ENCODE measurements around the gene DUSP10.
A peak's percentile ranks its signal among the peaks of the same experiment; 100 is the strongest.

DUSP10 gene

GRCh38 chr1:221706876-221707582, 34.9 kb downstream of the DUSP10 start:
- H3K4me3 ChIP-seq (ENCODE audit: low read depth, low read length, poor library complexity, severe bottlenecking): no peak overlapping the region
- H3K27me3 ChIP-seq (ENCODE audit: insufficient read depth, low read length): no peaks in the 10 kb centered on the region
- no peaks in the 10 kb centered on the region for H4K20me1 ChIP-seq (ENCODE audit: insufficient read depth, low read length)
- H3F3A ChIP-seq (ENCODE audit: insufficient read depth, low read length): no peaks in the 10 kb centered on the region
- H3K9me2 ChIP-seq (ENCODE audit: low read depth, low read length): no peaks in the 10 kb centered on the region
- TF ChIP-seq EZH2 (IDR thresholded peaks at IDR 0.05; ENCODE audit: borderline replicate concordance, low read length): no peak
- TF ChIP-seq, protein P1, sequence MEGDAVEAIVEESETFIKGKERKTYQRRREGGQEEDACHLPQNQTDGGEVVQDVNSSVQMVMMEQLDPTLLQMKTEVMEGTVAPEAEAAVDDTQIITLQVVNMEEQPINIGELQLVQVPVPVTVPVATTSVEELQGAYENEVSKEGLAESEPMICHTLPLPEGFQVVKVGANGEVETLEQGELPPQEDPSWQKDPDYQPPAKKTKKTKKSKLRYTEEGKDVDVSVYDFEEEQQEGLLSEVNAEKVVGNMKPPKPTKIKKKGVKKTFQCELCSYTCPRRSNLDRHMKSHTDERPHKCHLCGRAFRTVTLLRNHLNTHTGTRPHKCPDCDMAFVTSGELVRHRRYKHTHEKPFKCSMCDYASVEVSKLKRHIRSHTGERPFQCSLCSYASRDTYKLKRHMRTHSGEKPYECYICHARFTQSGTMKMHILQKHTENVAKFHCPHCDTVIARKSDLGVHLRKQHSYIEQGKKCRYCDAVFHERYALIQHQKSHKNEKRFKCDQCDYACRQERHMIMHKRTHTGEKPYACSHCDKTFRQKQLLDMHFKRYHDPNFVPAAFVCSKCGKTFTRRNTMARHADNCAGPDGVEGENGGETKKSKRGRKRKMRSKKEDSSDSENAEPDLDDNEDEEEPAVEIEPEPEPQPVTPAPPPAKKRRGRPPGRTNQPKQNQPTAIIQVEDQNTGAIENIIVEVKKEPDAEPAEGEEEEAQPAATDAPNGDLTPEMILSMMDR (IDR thresholded peaks at IDR 0.05; ENCODE audit: low read length): no peak
- H3K9me3 ChIP-seq (ENCODE audit: low read length): no peaks in the 10 kb centered on the region
- peak overlapping the region; percentile 91 for H3K27ac ChIP-seq (ENCODE audit: low read depth, low read length, poor library complexity, severe bottlenecking)
- H3K79me2 ChIP-seq (ENCODE audit: insufficient read depth, low read length): no peaks in the 10 kb centered on the region
- H3K4me1 ChIP-seq (ENCODE audit: insufficient read depth, low read length, severe bottlenecking): peaks cover 48% of the 10 kb centered on the region
- peaks cover 44% of the 10 kb centered on the region for H3K36me3 ChIP-seq (ENCODE audit: insufficient read depth, low read length)
- H2AFZ ChIP-seq (ENCODE audit: low read length): no peak overlapping the region
- no peak overlapping the region for H3K9ac ChIP-seq (ENCODE audit: low read length)
- no peak overlapping the region for H3K4me2 ChIP-seq (ENCODE audit: low read length)

DNA sequence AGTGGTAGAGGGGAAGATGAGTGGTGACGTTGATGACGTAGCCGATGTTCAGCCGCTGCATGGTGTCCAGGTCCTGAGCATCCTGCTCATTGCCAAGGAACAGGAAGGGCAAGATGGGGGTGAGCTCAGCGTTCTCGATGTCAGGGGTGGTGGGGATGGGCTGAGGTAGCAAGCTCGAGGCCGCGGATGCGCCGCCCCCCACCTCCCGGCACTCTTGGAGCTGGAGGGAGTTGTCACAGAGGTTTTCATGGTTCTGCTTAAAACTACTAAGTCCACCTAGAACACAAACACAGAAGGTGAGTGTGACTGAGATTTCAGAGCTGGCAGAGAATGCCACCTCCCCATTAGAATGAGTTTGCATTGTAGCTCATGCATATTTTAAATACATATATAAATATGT, 35.7 kb downstream of the DUSP10 start:
- Histone ChIP-seq H3K4me3 (ENCODE audit: low read depth, low read length, poor library complexity, severe bottlenecking) (no peak overlapping the region), H2AFZ (ENCODE audit: low read length) (no peak overlapping the region), H3K27ac (ENCODE audit: low read depth, low read length, poor library complexity, severe bottlenecking) (no peak overlapping the region)

GRCh38 chr1:221704306-221704705, 37.6 kb downstream of the DUSP10 start:
- H3K36me3 ChIP-seq (ENCODE audit: insufficient read depth, low read length): peaks cover 44% of the 10 kb centered on the region
- no peak for TF ChIP-seq EZH2 (IDR thresholded peaks at IDR 0.05; ENCODE audit: borderline replicate concordance, low read length)
- TF ChIP-seq, protein P1 (IDR thresholded peaks at IDR 0.05; ENCODE audit: low read length): no peak
- H3K9me3 ChIP-seq (ENCODE audit: low read length): no peaks in the 10 kb centered on the region
- H3K9me2 ChIP-seq (ENCODE audit: low read depth, low read length): no peaks in the 10 kb centered on the region
- no peaks in the 10 kb centered on the region for H3K79me2 ChIP-seq (ENCODE audit: insufficient read depth, low read length)
- H3K27ac ChIP-seq (ENCODE audit: low read depth, low read length, poor library complexity, severe bottlenecking): no peak overlapping the region
- H3K4me3 ChIP-seq (ENCODE audit: low read depth, low read length, poor library complexity, severe bottlenecking): no peak overlapping the region
- H3K4me1 ChIP-seq (ENCODE audit: insufficient read depth, low read length, severe bottlenecking): peaks cover 20% of the 10 kb centered on the region
- H3F3A ChIP-seq (ENCODE audit: insufficient read depth, low read length): no peaks in the 10 kb centered on the region
- H2AFZ ChIP-seq (ENCODE audit: low read length): no peak overlapping the region
- no peaks in the 10 kb centered on the region for H3K27me3 ChIP-seq (ENCODE audit: insufficient read depth, low read length)
- H3K9ac ChIP-seq (ENCODE audit: low read length): no peak overlapping the region
- H4K20me1 ChIP-seq (ENCODE audit: insufficient read depth, low read length): no peaks in the 10 kb centered on the region
- no peak overlapping the region for H3K4me2 ChIP-seq (ENCODE audit: low read length)

More for the DNA sequence above, 35.7 kb downstream of the DUSP10 start:
- Histone ChIP-seq H3K9me2 (ENCODE audit: low read depth, low read length) (no peaks in the 10 kb centered on the region), H3K79me2 (ENCODE audit: insufficient read depth, low read length) (no peaks in the 10 kb centered on the region), H3K4me2 (ENCODE audit: low read length) (no peak overlapping the region), H3K36me3 (ENCODE audit: insufficient read depth, low read length) (peaks cover 44% of the 10 kb centered on the region), H3F3A (ENCODE audit: insufficient read depth, low read length) (no peaks in the 10 kb centered on the region), H3K9me3 (ENCODE audit: low read length) (no peaks in the 10 kb centered on the region), H3K27me3 (ENCODE audit: insufficient read depth, low read length) (no peaks in the 10 kb centered on the region), H4K20me1 (ENCODE audit: insufficient read depth, low read length) (no peaks in the 10 kb centered on the region), H3K9ac (ENCODE audit: low read length) (no peak overlapping the region), H3K4me1 (ENCODE audit: insufficient read depth, low read length, severe bottlenecking) (peaks cover 39% of the 10 kb centered on the region)
- no peak for TF ChIP-seq EZH2 (IDR thresholded peaks at IDR 0.05; ENCODE audit: borderline replicate concordance, low read length)
- TF ChIP-seq, protein P1 (IDR thresholded peaks at IDR 0.05; ENCODE audit: low read length): no peak

Data from OCI-LY1 (cell line).